Endothelial cell of umbilical vein (primary cell): ENCODE results near the gene GUK1. TPM values are rescaled to one million over a fixed set of nuclear protein-coding genes. Genes with fewer than 3 reads are reported as not detected.

ENCODE experiments used
- BruUV-seq: library from RNA; stranded (reverse); fragments of 400-500 nt; replicated peaks from 2 replicates; lab custom pipeline; 2021; lab: Mats Ljungman, UMichigan
- CTCF ChIA-PET: fragments of 300-600, 350-600 bp; sonication (Branson Sonifier 250); formaldehyde crosslinking; loops from one replicate; lab custom pipeline; 2021; ENCODE audit warnings: antibody characterized with exemption, inconsistent platforms; lab: Charles Lee
- POLR2A ChIA-PET: fragments of 300-600, 350-600 bp; sonication (Branson Sonifier 250); formaldehyde crosslinking; loops from one replicate; lab custom pipeline; 2021; ENCODE audit warnings: antibody characterized with exemption, inconsistent platforms; lab: Charles Lee
- DNase-seq: peaks from one replicate; pipeline ENCODE4 v3.0.0-alpha.2; 2011; ENCODE audit warnings: low read depth, low spot score
- FAIRE-seq: peaks from 2 replicates; lab custom pipeline; 2011; peaks lifted over from hg19 to GRCh38; lab: Jason Lieb, UNC
- H2AFZ ChIP-seq: 2 replicates; pipeline ENCODE4 v1.6.0; 2012; ENCODE audit warnings: low read depth, low read length, control low read depth, inconsistent platforms
- H3K27ac ChIP-seq: 2 replicates; pipeline ENCODE4 v1.5.1; 2011; ENCODE audit warnings: low read depth, mild to moderate bottlenecking, control low read depth, low read length, moderate library complexity; ENCODE audit not compliant: insufficient read depth
- H3K27me3 ChIP-seq, 2 experiments: 2 replicates each; pipeline versions ENCODE4 v1.6.0 to v1.6.1; 2011; ENCODE audit warnings: low read length in 2 of 2, mixed read lengths in 1 of 2; ENCODE audit not compliant: control insufficient read depth in 2 of 2, insufficient read depth in 2 of 2
- H3K36me3 ChIP-seq, 2 experiments: 2 replicates in 1 of 2; 3 replicates in 1 of 2; pipeline ENCODE4 v1.5.1; 2011; ENCODE audit warnings: low read length in 2 of 2, mild to moderate bottlenecking in 1 of 2, moderate library complexity in 1 of 2; ENCODE audit not compliant: control insufficient read depth in 2 of 2, insufficient read depth in 2 of 2; ENCODE audit errors: extremely low read depth in 1 of 2
- H3K4me1 ChIP-seq: 3 replicates; pipeline ENCODE4 v1.5.1; 2011; ENCODE audit warnings: mild to moderate bottlenecking, low read length; ENCODE audit not compliant: control insufficient read depth, insufficient read depth; ENCODE audit errors: extremely low read depth
- H3K4me2 ChIP-seq: 2 replicates; pipeline ENCODE4 v1.6.1; 2011; ENCODE audit warnings: low read length, control low read depth, mixed read lengths; ENCODE audit not compliant: insufficient read depth
- H3K4me3 ChIP-seq, 3 experiments: fragments of 200-600 bp in 1 of 3; sonication (generic), shearing (Covaris generic) in 1 of 3; replicated peaks in 1 of 3; 2 replicates each; pipeline ENCODE4 v1.5.1; 2011 to 2016; ENCODE audit warnings: control low read depth in 3 of 3, low read length in 3 of 3, mild to moderate bottlenecking in 2 of 3, inconsistent platforms in 1 of 3, low read depth in 1 of 3, moderate library complexity in 1 of 3; ENCODE audit not compliant: insufficient read depth in 1 of 3
- H3K79me2 ChIP-seq: 2 replicates; pipeline ENCODE4 v1.6.0; 2012; ENCODE audit warnings: low read length, inconsistent platforms; ENCODE audit not compliant: control insufficient read depth, insufficient read depth
- H3K9ac ChIP-seq: replicated peaks from 2 replicates; pipeline ENCODE3; 2011; ENCODE audit warnings: low read length, control low read depth; ENCODE audit not compliant: insufficient read depth; ENCODE audit errors: extremely low read depth
- H3K9me1 ChIP-seq: replicated peaks from 3 replicates; pipeline ENCODE4 v1.6.0; 2011; ENCODE audit warnings: mild to moderate bottlenecking, low read length; ENCODE audit not compliant: control insufficient read depth, insufficient read depth; ENCODE audit errors: extremely low read depth
- H3K9me3 ChIP-seq: replicated peaks from 2 replicates; pipeline ENCODE4 v1.5.1; 2012; ENCODE audit warnings: low read length, inconsistent platforms; ENCODE audit not compliant: control insufficient read depth, insufficient read depth
- H4K20me1 ChIP-seq: replicated peaks from 2 replicates; pipeline ENCODE3; 2011; ENCODE audit warnings: mild to moderate bottlenecking, low read length; ENCODE audit not compliant: control insufficient read depth, insufficient read depth; ENCODE audit errors: extremely low read depth
- POLR2AphosphoS5 ChIP-seq: IDR thresholded peaks from 2 replicates; pipeline ENCODE4 v1.6.1; 2012; ENCODE audit warnings: low read depth, mild to moderate bottlenecking, control low read depth, low read length, moderate library complexity; ENCODE audit not compliant: insufficient read depth
- dilution Hi-C: fragments of 300-500 bp; cut with MboI; formaldehyde crosslinking; loops from one replicate; pipeline ENCODE4 v1.15.0; 2019; ENCODE audit warnings: low sequenced_read_pairs; ENCODE audit not compliant: extremely low pct_ligation_motif_present
- intact Hi-C: fragments of 100-400 bp; cut with micrococcal nuclease; formaldehyde crosslinking; loops from one replicate; pipeline ENCODE4 v1.10.0; 2022
- polyA plus RNA-seq, 4 experiments: library from polyadenylated mRNA; depleted of rRNA in 3 of 4; stranded (reverse) in 3 of 4; unstranded in 1 of 4; fragments of >200 nt; gene quantifications; 2 replicates each; pipeline versions ENCODE4 v1.2.1 to v1.2.3, GENCODE V29; 2011 to 2012; ENCODE audit warnings: missing spikeins in 1 of 4
- total RNA-seq: library from RNA; stranded (reverse); gene quantifications from 2 replicates; pipeline ENCODE4 v1.2.3, GENCODE V29; 2021
- TF ChIP-seq, protein P1 (sequence below), 2 donors: IDR thresholded peaks; 1 replicate in 1 of 2; 2 replicates in 1 of 2; pipeline ENCODE4 v1.5.1; 2011; ENCODE audit warnings: low read length in 2 of 2, mild to moderate bottlenecking in 2 of 2, moderate library complexity in 2 of 2, control low read depth in 1 of 2, inconsistent platforms in 1 of 2, low read depth in 1 of 2; ENCODE audit not compliant: insufficient read depth in 1 of 2; ENCODE audit errors: extremely low read depth in 1 of 2

Gene GUK1
- total and polyA plus RNA-seq, 2 donors (not counting 3 experiments of a cell fraction or from before 2014, with no cell fraction given), result 239 to 742 TPM

DNA sequence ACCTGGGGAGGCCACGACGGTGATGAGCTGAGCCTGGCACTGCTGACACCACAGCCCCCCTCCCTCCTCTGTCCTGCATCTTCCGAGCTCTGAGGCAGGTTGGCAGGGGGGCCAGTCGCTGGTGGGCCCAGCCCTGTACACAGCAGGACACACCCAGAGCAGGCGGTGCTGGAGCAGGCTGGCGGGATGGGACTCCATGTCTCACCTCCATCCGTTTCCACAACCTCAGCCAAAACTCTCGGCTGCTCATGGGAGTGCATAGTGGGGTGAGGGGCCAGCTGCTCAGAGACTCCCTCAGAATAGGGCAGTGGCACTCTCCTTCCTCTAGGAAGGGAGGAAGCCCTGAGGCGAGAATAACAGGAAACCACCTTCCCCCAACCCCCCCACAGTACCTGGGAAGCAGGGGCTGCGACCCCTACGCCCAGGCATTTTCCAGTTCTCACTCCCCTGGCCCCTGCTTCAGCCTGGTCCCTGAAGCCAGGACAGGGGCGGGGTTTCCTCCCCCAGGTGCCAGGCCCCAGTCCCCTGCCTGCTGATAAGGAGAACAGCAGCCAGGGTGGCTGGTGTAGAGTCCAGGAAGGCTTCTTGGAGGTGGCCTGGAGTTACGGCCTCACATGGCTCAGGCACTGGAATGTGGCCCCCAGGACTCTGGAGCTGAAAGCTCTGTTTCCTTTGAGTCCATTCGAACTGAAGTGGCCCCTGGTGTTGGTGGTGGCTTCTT is 22.4 kb downstream of the GUK1 start:
- CTCF ChIA-PET, result interaction anchor here (1.0 to 1.2 kb wide), 4 partner anchors 12 to 163 kb away, joined by 3 to 5 read pairs (median 4); partner anchors contain the start of gene GUK1
- peak overlapping the region; percentile 51 for H3K27ac ChIP-seq
- intact Hi-C loops, result loop anchor here (1.0 to 10.0 kb wide), 2 partner anchors 14 to 378 kb away; no protein-coding TSS in a partner anchor

More for the DNA sequence above, 22.4 kb downstream of the GUK1 start:
- H2AFZ ChIP-seq, result peak overlapping the region; percentile 25
- H3K4me1 ChIP-seq, result peaks cover 29% of the 10 kb centered on the region
- H3K9me3 ChIP-seq, result no peaks in the 10 kb centered on the region
- no peak overlapping the region for H3K4me3 ChIP-seq
- peak; percentile 70 for FAIRE-seq
- no peaks in the 10 kb centered on the region for H3K36me3 ChIP-seq
- H3K79me2 ChIP-seq, result peaks cover 8% of the 10 kb centered on the region
- H4K20me1 ChIP-seq, result no peaks in the 10 kb centered on the region
- no peaks in the 10 kb centered on the region for H3K9me1 ChIP-seq
- H3K4me2 ChIP-seq, result peak overlapping the region; percentile 9
- POLR2A ChIA-PET, result no interaction called here
- dilution Hi-C loops, result no loop called here
- TF ChIP-seq POLR2AphosphoS5, result no peak
- TF ChIP-seq, protein P1, sequence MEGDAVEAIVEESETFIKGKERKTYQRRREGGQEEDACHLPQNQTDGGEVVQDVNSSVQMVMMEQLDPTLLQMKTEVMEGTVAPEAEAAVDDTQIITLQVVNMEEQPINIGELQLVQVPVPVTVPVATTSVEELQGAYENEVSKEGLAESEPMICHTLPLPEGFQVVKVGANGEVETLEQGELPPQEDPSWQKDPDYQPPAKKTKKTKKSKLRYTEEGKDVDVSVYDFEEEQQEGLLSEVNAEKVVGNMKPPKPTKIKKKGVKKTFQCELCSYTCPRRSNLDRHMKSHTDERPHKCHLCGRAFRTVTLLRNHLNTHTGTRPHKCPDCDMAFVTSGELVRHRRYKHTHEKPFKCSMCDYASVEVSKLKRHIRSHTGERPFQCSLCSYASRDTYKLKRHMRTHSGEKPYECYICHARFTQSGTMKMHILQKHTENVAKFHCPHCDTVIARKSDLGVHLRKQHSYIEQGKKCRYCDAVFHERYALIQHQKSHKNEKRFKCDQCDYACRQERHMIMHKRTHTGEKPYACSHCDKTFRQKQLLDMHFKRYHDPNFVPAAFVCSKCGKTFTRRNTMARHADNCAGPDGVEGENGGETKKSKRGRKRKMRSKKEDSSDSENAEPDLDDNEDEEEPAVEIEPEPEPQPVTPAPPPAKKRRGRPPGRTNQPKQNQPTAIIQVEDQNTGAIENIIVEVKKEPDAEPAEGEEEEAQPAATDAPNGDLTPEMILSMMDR (IDR thresholded peaks at IDR 0.05; ENCODE audit: extremely low read depth in 1 of 2, insufficient read depth in 1 of 2, low read depth in 1 of 2, low read length in 2 of 2), result peak in 1 of 2 donors; percentile 14
- DNase-seq, result peak; percentile 45
- no TSS peak for BruUV-seq
- H3K27me3 ChIP-seq, result no peaks in the 10 kb centered on the region
- H3K9ac ChIP-seq, result peak overlapping the region; percentile 17
